ENCODE measurements around the gene RNASEH2B.

RNASEH2B gene

DNA sequence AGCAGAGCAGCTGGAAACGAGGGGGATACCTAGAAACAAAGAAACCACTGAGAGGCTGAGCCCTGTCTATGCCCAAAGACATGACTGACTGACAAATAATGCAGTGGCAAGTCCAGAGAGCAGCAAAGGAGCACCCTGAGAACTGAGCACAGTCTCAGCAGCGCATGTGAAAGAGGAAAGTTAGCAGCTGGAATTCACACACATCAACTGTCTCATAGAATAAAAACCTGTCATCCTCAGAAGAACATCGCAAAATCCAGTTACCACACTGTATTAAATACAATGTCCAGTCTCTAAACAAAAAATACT lies 42.0 kb upstream of the RNASEH2B start:
- H3K4me1 ChIP-seq (ENCODE audit: low read length): no peaks in the 10 kb centered on the region
- no peaks in the 10 kb centered on the region for H3K36me3 ChIP-seq (replicated peaks; ENCODE audit: insufficient read depth, low read length)
- H3K9me3 ChIP-seq (replicated peaks; ENCODE audit: insufficient read depth, low read length): no peaks in the 10 kb centered on the region
- H3K4me3 ChIP-seq (ENCODE audit: low read length): no peak overlapping the region
- H4K20me1 ChIP-seq (ENCODE audit: insufficient read depth, low read length): no peaks in the 10 kb centered on the region
- H3K27ac ChIP-seq (ENCODE audit: low read length): no peak overlapping the region
- H3K4me2 ChIP-seq (ENCODE audit: low read depth, low read length): no peak overlapping the region
- no peaks in the 10 kb centered on the region for H3K79me2 ChIP-seq (ENCODE audit: low read length)
- TF ChIP-seq EZH2phosphoT487 (IDR thresholded peaks at IDR 0.05; ENCODE audit: low read length) (no peak), EZH2 (optimal IDR thresholded peaks at IDR 0.05; ENCODE audit: low read depth, low read length) (no peak)
- TF ChIP-seq, protein P1, sequence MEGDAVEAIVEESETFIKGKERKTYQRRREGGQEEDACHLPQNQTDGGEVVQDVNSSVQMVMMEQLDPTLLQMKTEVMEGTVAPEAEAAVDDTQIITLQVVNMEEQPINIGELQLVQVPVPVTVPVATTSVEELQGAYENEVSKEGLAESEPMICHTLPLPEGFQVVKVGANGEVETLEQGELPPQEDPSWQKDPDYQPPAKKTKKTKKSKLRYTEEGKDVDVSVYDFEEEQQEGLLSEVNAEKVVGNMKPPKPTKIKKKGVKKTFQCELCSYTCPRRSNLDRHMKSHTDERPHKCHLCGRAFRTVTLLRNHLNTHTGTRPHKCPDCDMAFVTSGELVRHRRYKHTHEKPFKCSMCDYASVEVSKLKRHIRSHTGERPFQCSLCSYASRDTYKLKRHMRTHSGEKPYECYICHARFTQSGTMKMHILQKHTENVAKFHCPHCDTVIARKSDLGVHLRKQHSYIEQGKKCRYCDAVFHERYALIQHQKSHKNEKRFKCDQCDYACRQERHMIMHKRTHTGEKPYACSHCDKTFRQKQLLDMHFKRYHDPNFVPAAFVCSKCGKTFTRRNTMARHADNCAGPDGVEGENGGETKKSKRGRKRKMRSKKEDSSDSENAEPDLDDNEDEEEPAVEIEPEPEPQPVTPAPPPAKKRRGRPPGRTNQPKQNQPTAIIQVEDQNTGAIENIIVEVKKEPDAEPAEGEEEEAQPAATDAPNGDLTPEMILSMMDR (IDR thresholded peaks at IDR 0.05; ENCODE audit: low read length): no peak
- no peaks in the 10 kb centered on the region for H3K9me2 ChIP-seq (replicated peaks; ENCODE audit: insufficient read depth, low read length)
- no peaks in the 10 kb centered on the region for H3K27me3 ChIP-seq (replicated peaks; ENCODE audit: insufficient read depth, low read length)
- H3F3A ChIP-seq (ENCODE audit: insufficient read depth, low read length): no peaks in the 10 kb centered on the region
- H3K9ac ChIP-seq (ENCODE audit: low read length): no peak overlapping the region
- no peak overlapping the region for H2AFZ ChIP-seq (ENCODE audit: low read length)
- DNase-seq: no peak

DNA sequence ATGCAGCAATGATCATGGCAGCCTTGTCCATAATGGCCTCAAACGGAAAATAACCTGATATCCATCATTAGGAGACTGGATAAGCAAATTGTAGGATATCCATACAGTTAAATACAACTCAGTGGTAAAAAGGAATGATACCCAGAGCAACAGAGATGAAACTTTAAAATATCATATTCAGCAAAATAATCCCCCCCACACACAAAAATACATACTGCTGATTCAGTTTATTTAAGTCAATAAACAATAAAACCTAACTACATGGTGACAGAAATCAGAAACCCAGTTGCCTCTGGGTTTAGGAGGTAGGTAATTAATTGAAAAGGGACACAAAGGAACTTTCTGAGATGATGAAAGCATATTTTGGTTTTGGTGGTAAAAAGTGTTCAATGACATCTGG lies 38.2 kb upstream of the RNASEH2B start:
- H3K4me3 ChIP-seq (ENCODE audit: low read length): no peak overlapping the region
- DNase-seq: no peak
- no peaks in the 10 kb centered on the region for H3K36me3 ChIP-seq (replicated peaks; ENCODE audit: insufficient read depth, low read length)
- TF ChIP-seq, protein P1 (IDR thresholded peaks at IDR 0.05; ENCODE audit: low read length): no peak
- H3K4me2 ChIP-seq (ENCODE audit: low read depth, low read length): no peak overlapping the region
- no peak overlapping the region for H3K9ac ChIP-seq (ENCODE audit: low read length)
- H3F3A ChIP-seq (ENCODE audit: insufficient read depth, low read length): no peaks in the 10 kb centered on the region
- no peaks in the 10 kb centered on the region for H3K9me3 ChIP-seq (replicated peaks; ENCODE audit: insufficient read depth, low read length)
- no peaks in the 10 kb centered on the region for H3K79me2 ChIP-seq (ENCODE audit: low read length)
- H3K27me3 ChIP-seq (replicated peaks; ENCODE audit: insufficient read depth, low read length): no peaks in the 10 kb centered on the region
- no peak overlapping the region for H2AFZ ChIP-seq (ENCODE audit: low read length)
- H3K9me2 ChIP-seq (replicated peaks; ENCODE audit: insufficient read depth, low read length): no peaks in the 10 kb centered on the region
- H3K4me1 ChIP-seq (ENCODE audit: low read length): no peaks in the 10 kb centered on the region
- H4K20me1 ChIP-seq (ENCODE audit: insufficient read depth, low read length): no peaks in the 10 kb centered on the region
- H3K27ac ChIP-seq (ENCODE audit: low read length): no peak overlapping the region

DNA sequence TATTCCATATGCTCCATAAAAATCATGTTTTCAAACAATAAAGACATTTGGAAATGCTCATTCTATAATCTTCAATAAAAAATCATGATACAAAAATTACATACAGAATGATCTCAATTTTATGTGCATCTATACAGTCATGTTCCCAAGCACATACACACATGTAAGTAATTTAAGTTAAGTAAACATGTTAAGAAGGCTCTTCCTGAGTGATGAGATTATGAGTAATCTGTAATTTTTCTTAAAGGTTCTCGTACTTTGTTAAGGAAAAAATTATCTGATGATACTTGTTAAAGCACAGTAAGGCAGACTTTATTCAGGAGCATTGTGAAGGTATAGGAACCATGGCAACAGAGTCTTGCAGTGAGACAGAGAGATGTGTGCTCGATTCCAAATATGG lies 36.1 kb upstream of the RNASEH2B start:
- H2AFZ ChIP-seq (ENCODE audit: low read length): no peak overlapping the region
- H3K4me2 ChIP-seq (ENCODE audit: low read depth, low read length): no peak overlapping the region
- TF ChIP-seq EZH2phosphoT487 (IDR thresholded peaks at IDR 0.05; ENCODE audit: low read length) (no peak), EZH2 (optimal IDR thresholded peaks at IDR 0.05; ENCODE audit: low read depth, low read length) (no peak)
- TF ChIP-seq, protein P1 (IDR thresholded peaks at IDR 0.05; ENCODE audit: low read length): no peak
- H3K4me1 ChIP-seq (ENCODE audit: low read length): no peaks in the 10 kb centered on the region
- no peaks in the 10 kb centered on the region for H3K27me3 ChIP-seq (replicated peaks; ENCODE audit: insufficient read depth, low read length)
- H3K9me2 ChIP-seq (replicated peaks; ENCODE audit: insufficient read depth, low read length): no peaks in the 10 kb centered on the region
- H3F3A ChIP-seq (ENCODE audit: insufficient read depth, low read length): no peaks in the 10 kb centered on the region
- H3K27ac ChIP-seq (ENCODE audit: low read length): no peak overlapping the region
- no peak for DNase-seq
- no peaks in the 10 kb centered on the region for H3K36me3 ChIP-seq (replicated peaks; ENCODE audit: insufficient read depth, low read length)
- H4K20me1 ChIP-seq (ENCODE audit: insufficient read depth, low read length): no peaks in the 10 kb centered on the region
- H3K9me3 ChIP-seq (replicated peaks; ENCODE audit: insufficient read depth, low read length): no peaks in the 10 kb centered on the region
- no peak overlapping the region for H3K4me3 ChIP-seq (ENCODE audit: low read length)
- no peaks in the 10 kb centered on the region for H3K79me2 ChIP-seq (ENCODE audit: low read length)
- no peak overlapping the region for H3K9ac ChIP-seq (ENCODE audit: low read length)

DNA sequence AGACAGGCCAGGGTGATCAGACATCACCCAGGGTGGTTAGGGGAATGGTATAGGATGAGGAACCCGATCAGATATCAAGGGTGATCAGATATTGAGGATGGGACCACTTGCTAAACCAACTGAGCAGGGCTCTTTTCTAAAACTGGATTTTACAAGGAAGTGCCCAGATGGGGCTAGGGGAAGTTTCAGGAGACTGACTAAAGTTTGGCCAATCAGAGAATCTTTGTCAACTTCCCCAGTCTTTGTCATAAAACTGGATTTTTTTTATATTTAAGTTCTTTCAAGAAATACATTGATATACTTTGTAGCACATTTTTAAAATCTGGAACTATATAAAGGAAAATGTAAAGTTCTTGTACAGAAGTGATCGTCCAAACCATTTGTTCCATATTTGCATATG lies 35.6 kb upstream of the RNASEH2B start:
- Histone ChIP-seq H3K9me2 (replicated peaks; ENCODE audit: insufficient read depth, low read length) (no peaks in the 10 kb centered on the region), H2AFZ (ENCODE audit: low read length) (no peak overlapping the region), H3K9ac (ENCODE audit: low read length) (no peak overlapping the region), H3K4me3 (ENCODE audit: low read length) (no peak overlapping the region), H4K20me1 (ENCODE audit: insufficient read depth, low read length) (no peaks in the 10 kb centered on the region), H3K4me1 (ENCODE audit: low read length) (no peaks in the 10 kb centered on the region), H3K36me3 (replicated peaks; ENCODE audit: insufficient read depth, low read length) (no peaks in the 10 kb centered on the region), H3K79me2 (ENCODE audit: low read length) (no peaks in the 10 kb centered on the region), H3F3A (ENCODE audit: insufficient read depth, low read length) (no peaks in the 10 kb centered on the region), H3K27ac (ENCODE audit: low read length) (no peak overlapping the region), H3K4me2 (ENCODE audit: low read depth, low read length) (no peak overlapping the region), H3K27me3 (replicated peaks; ENCODE audit: insufficient read depth, low read length) (no peaks in the 10 kb centered on the region), H3K9me3 (replicated peaks; ENCODE audit: insufficient read depth, low read length) (no peaks in the 10 kb centered on the region)
- DNase-seq: no peak
- TF ChIP-seq, protein P1 (IDR thresholded peaks at IDR 0.05; ENCODE audit: low read length): no peak
- no peak for TF ChIP-seq EZH2 (optimal IDR thresholded peaks at IDR 0.05; ENCODE audit: low read depth, low read length)
- TF ChIP-seq EZH2phosphoT487 (IDR thresholded peaks at IDR 0.05; ENCODE audit: low read length): no peak

Measured in MM.1S (cell line).